ENCODE results near the gene CYRIA. TPM values are rescaled to one million over a fixed set of nuclear protein-coding genes. Genes with fewer than 3 reads are reported as not detected.

CYRIA gene
- total and polyA plus RNA-seq, 4 donors, result 1.3 to 4.3 (median 2.4) TPM

DNA sequence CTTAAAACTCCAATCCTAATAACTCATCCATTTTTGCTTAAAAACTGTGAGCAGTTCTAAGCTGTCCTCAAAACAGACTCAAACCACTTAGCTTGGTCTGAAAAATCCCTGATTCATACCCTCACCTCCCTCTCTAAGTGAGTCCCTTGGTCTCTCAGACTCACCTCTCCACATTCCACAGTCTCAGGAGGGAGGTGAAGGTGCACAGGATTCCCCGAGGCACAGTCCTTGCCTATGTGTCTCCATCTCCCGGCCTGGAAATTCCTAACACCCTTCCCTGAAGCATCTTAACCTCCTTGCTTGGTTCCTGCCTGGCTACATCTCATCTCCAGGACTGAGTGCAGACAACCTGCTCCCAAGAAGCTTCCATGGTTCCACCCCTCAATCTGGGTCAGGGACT, 45.0 kb downstream of the CYRIA start:
- no peak for TF ChIP-seq EGR1 (IDR thresholded peaks at IDR 0.05; ENCODE audit: low read depth in 2 of 2)
- DNase-seq (ENCODE audit: low spot score), result no peak
- Histone ChIP-seq H3K27ac (ENCODE audit: low read depth in 1 of 2, low read length in 2 of 2) (no peak overlapping the region), H3K27me3 (ENCODE audit: control insufficient read depth in 4 of 4, insufficient read depth in 4 of 4, low read length in 3 of 4) (no peaks in the 10 kb centered on the region), H3K36me3 (ENCODE audit: control insufficient read depth in 4 of 4, insufficient read depth in 3 of 4, low read depth in 1 of 4, low read length in 3 of 4) (no peaks in the 10 kb centered on the region), H3K9me3 (ENCODE audit: control insufficient read depth in 4 of 4, low read length in 3 of 4) (no peaks in the 10 kb centered on the region), H3K4me3 (ENCODE audit: low read depth in 1 of 3, low read length in 3 of 3) (no peak overlapping the region), H3K9ac (ENCODE audit: low read depth in 1 of 2, low read length in 2 of 2) (no peak overlapping the region), H3K4me1 (ENCODE audit: control insufficient read depth in 4 of 4, insufficient read depth in 4 of 4, low read length in 3 of 4) (peaks cover 3 to 20% (median 12%) of the 10 kb centered on the region in 4 donors)
- WGBS, result 93% methylated on average over 2 of the region's 2 CpGs

- H3K9ac ChIP-seq (ENCODE audit: low read depth in 1 of 2, low read length in 2 of 2), result no peak overlapping the region
- H3K36me3 ChIP-seq (ENCODE audit: control insufficient read depth in 4 of 4, insufficient read depth in 3 of 4, low read depth in 1 of 4, low read length in 3 of 4), result no peaks in the 10 kb centered on the region
- peaks cover 0 to 19% (median 11%) of the 10 kb centered on the region in 4 donors for H3K4me1 ChIP-seq (ENCODE audit: control insufficient read depth in 4 of 4, insufficient read depth in 4 of 4, low read length in 3 of 4)
Measured at GRCh38 chr2:16619576-16620245, 45.9 kb downstream of the CYRIA start.

More at GRCh38 chr2:16619576-16620245, 45.9 kb downstream of the CYRIA start:
- Histone ChIP-seq H3K27me3 (ENCODE audit: control insufficient read depth in 4 of 4, insufficient read depth in 4 of 4, low read length in 3 of 4) (no peaks in the 10 kb centered on the region), H3K9me3 (ENCODE audit: control insufficient read depth in 4 of 4, low read length in 3 of 4) (no peaks in the 10 kb centered on the region), H3K4me3 (ENCODE audit: low read depth in 1 of 3, low read length in 3 of 3) (no peak overlapping the region), H3K27ac (ENCODE audit: low read depth in 1 of 2, low read length in 2 of 2) (no peak overlapping the region)
- TF ChIP-seq TAF1 (conservative IDR thresholded peaks at IDR 0.05) (no peak), MAX (IDR thresholded peaks at IDR 0.05) (no peak), EGR1 (IDR thresholded peaks at IDR 0.05; ENCODE audit: low read depth in 2 of 2) (no peak), YY1 (IDR thresholded peaks at IDR 0.05) (no peak), JUND (IDR thresholded peaks at IDR 0.05) (no peak)
- TF ChIP-seq, protein P1, sequence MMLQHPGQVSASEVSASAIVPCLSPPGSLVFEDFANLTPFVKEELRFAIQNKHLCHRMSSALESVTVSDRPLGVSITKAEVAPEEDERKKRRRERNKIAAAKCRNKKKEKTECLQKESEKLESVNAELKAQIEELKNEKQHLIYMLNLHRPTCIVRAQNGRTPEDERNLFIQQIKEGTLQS (IDR thresholded peaks at IDR 0.05), result no peak
- TF ChIP-seq, protein P2, sequence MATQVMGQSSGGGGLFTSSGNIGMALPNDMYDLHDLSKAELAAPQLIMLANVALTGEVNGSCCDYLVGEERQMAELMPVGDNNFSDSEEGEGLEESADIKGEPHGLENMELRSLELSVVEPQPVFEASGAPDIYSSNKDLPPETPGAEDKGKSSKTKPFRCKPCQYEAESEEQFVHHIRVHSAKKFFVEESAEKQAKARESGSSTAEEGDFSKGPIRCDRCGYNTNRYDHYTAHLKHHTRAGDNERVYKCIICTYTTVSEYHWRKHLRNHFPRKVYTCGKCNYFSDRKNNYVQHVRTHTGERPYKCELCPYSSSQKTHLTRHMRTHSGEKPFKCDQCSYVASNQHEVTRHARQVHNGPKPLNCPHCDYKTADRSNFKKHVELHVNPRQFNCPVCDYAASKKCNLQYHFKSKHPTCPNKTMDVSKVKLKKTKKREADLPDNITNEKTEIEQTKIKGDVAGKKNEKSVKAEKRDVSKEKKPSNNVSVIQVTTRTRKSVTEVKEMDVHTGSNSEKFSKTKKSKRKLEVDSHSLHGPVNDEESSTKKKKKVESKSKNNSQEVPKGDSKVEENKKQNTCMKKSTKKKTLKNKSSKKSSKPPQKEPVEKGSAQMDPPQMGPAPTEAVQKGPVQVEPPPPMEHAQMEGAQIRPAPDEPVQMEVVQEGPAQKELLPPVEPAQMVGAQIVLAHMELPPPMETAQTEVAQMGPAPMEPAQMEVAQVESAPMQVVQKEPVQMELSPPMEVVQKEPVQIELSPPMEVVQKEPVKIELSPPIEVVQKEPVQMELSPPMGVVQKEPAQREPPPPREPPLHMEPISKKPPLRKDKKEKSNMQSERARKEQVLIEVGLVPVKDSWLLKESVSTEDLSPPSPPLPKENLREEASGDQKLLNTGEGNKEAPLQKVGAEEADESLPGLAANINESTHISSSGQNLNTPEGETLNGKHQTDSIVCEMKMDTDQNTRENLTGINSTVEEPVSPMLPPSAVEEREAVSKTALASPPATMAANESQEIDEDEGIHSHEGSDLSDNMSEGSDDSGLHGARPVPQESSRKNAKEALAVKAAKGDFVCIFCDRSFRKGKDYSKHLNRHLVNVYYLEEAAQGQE (IDR thresholded peaks at IDR 0.05), result no peak
- TF ChIP-seq, protein P3, sequence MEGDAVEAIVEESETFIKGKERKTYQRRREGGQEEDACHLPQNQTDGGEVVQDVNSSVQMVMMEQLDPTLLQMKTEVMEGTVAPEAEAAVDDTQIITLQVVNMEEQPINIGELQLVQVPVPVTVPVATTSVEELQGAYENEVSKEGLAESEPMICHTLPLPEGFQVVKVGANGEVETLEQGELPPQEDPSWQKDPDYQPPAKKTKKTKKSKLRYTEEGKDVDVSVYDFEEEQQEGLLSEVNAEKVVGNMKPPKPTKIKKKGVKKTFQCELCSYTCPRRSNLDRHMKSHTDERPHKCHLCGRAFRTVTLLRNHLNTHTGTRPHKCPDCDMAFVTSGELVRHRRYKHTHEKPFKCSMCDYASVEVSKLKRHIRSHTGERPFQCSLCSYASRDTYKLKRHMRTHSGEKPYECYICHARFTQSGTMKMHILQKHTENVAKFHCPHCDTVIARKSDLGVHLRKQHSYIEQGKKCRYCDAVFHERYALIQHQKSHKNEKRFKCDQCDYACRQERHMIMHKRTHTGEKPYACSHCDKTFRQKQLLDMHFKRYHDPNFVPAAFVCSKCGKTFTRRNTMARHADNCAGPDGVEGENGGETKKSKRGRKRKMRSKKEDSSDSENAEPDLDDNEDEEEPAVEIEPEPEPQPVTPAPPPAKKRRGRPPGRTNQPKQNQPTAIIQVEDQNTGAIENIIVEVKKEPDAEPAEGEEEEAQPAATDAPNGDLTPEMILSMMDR (IDR thresholded peaks at IDR 0.05; ENCODE audit: low read depth, low read length, missing input control), result no peak
- WGBS, result 93% methylated on average over 5 of the region's 5 CpGs
- no peak for DNase-seq (ENCODE audit: low spot score)

All from liver (tissue), 9 donors.